Neural cell (in vitro differentiated cells): ENCODE measurements around the gene FERMT2. TPM values are rescaled to one million over a fixed set of nuclear protein-coding genes. Genes with fewer than 3 reads are reported as not detected.

Source experiments
- H2AFZ ChIP-seq: fragments of 200-600, 300-800 bp; sonication (generic), shearing (Covaris generic); 2 replicates; pipeline ENCODE4 v1.6.0; 2014; ENCODE audit warnings: low read depth, mild to moderate bottlenecking, antibody characterized with exemption, low read length, moderate library complexity
- H3F3A ChIP-seq: fragments of 200-600 bp; shearing (Covaris generic); 2 replicates; pipeline ENCODE4 v1.6.1; 2016; ENCODE audit warnings: mild to moderate bottlenecking, moderate library complexity, mixed read lengths, antibody characterized with exemption, low read length; ENCODE audit not compliant: insufficient read depth, poor library complexity, severe bottlenecking
- H3K27ac ChIP-seq: fragments of 200-600, 300-800 bp; sonication (generic), shearing (Covaris generic); 2 replicates; pipeline ENCODE4 v1.5.1; 2014; ENCODE audit warnings: mild to moderate bottlenecking, low read length, moderate library complexity
- H3K27me3 ChIP-seq: fragments of 300-800, 200-600 bp; sonication (generic), shearing (Covaris generic); 2 replicates; pipeline ENCODE4 v1.6.0; 2014; ENCODE audit warnings: mild to moderate bottlenecking, low read depth, low read length, moderate library complexity; ENCODE audit not compliant: insufficient read depth
- H3K36me3 ChIP-seq: fragments of 300-800, 200-600 bp; sonication (generic), shearing (Covaris generic); 2 replicates; pipeline ENCODE4 v1.5.1; 2014; ENCODE audit warnings: mild to moderate bottlenecking, antibody characterized with exemption, low read length, moderate library complexity; ENCODE audit not compliant: insufficient read depth
- H3K4me2 ChIP-seq: fragments of 300-800, 200-600 bp; sonication (generic), shearing (Covaris generic); 2 replicates; pipeline ENCODE4 v1.6.0; 2014; ENCODE audit warnings: mild to moderate bottlenecking, low read length
- H3K4me3 ChIP-seq: fragments of 300-800, 200-600 bp; sonication (generic), shearing (Covaris generic); 2 replicates; pipeline ENCODE4 v1.5.1; 2014; ENCODE audit warnings: mild to moderate bottlenecking, low read length, moderate library complexity
- H3K79me2 ChIP-seq: fragments of 200-600 bp; shearing (Covaris generic); replicated peaks from 2 replicates; pipeline ENCODE4 v1.6.0; 2014; ENCODE audit warnings: mild to moderate bottlenecking, low read length, moderate library complexity; ENCODE audit not compliant: insufficient read depth
- H3K9ac ChIP-seq: fragments of 300-800, 200-600 bp; sonication (generic), shearing (Covaris generic); 2 replicates; pipeline ENCODE4 v1.6.1; 2016; ENCODE audit warnings: mild to moderate bottlenecking, low read length, mixed read lengths
- H3K9me2 ChIP-seq: fragments of 200-600 bp; shearing (Covaris generic); 2 replicates; pipeline ENCODE4 v1.6.1; 2016; ENCODE audit warnings: mild to moderate bottlenecking, low read length, mixed read lengths; ENCODE audit not compliant: insufficient read depth
- H3K9me3 ChIP-seq: fragments of 200-600, 300-800 bp; sonication (generic), shearing (Covaris generic); 2 replicates; pipeline ENCODE4 v1.6.1; 2016; ENCODE audit warnings: mild to moderate bottlenecking, mixed run types, low read length, moderate library complexity, mixed read lengths
- H4K20me1 ChIP-seq: fragments of 200-600 bp; shearing (Covaris generic); 2 replicates; pipeline ENCODE4 v1.6.1; 2016; ENCODE audit warnings: mild to moderate bottlenecking, mixed run types; ENCODE audit not compliant: insufficient read depth
- CTCF ChIP-seq: fragments of 450-650 bp; IDR thresholded peaks from 2 replicates; pipeline ENCODE4 v1.5.1; 2014; ENCODE audit warnings: antibody characterized with exemption, mild to moderate bottlenecking, moderate library complexity; ENCODE audit not compliant: poor library complexity, severe bottlenecking
- EP300 ChIP-seq: fragments of 450-650 bp; conservative IDR thresholded peaks from 2 replicates; pipeline ENCODE4 v1.6.1; 2014; ENCODE audit warnings: antibody characterized with exemption, mild to moderate bottlenecking, moderate library complexity; ENCODE audit not compliant: poor library complexity, severe bottlenecking
- EZH2 ChIP-seq: fragments of 200-600, 300-800 bp; shearing (Covaris generic), sonication (generic); IDR thresholded peaks from 2 replicates; pipeline ENCODE4 v1.6.1; 2014; ENCODE audit warnings: antibody characterized with exemption, low read length, borderline replicate concordance, mild to moderate bottlenecking; ENCODE audit not compliant: insufficient read depth, poor library complexity, severe bottlenecking
- MXI1 ChIP-seq: fragments of 450-650 bp; conservative IDR thresholded peaks from 2 replicates; pipeline ENCODE4 v1.6.1; 2014; ENCODE audit warnings: antibody characterized with exemption, mild to moderate bottlenecking; ENCODE audit not compliant: poor library complexity, severe bottlenecking
- POLR2AphosphoS5 ChIP-seq: IDR thresholded peaks from 2 replicates; pipeline ENCODE4 v1.6.1; 2012
- RAD21 ChIP-seq: fragments of 450-650 bp; conservative IDR thresholded peaks from 2 replicates; pipeline ENCODE4 v1.6.1; 2014; ENCODE audit warnings: antibody characterized with exemption, mild to moderate bottlenecking, moderate library complexity
- REST ChIP-seq: IDR thresholded peaks from 2 replicates; pipeline ENCODE4 v1.6.1; 2012; ENCODE audit warnings: borderline replicate concordance
- SMC3 ChIP-seq: fragments of 450-650 bp; conservative IDR thresholded peaks from 2 replicates; pipeline ENCODE4 v1.6.1; 2014; ENCODE audit warnings: antibody characterized with exemption, mild to moderate bottlenecking, moderate library complexity; ENCODE audit not compliant: poor library complexity
- TAF1 ChIP-seq: IDR thresholded peaks from 2 replicates; pipeline ENCODE4 v1.6.1; 2012; ENCODE audit warnings: low read depth
- polyA plus RNA-seq: library from polyadenylated mRNA; depleted of rRNA; stranded (reverse); fragments of >200 nt; gene quantifications from 2 replicates; pipeline ENCODE4 v1.2.3, GENCODE V29; 2014

The FERMT2 gene
- polyA plus RNA-seq, 1 donor from 2014 or later, result 59.6 TPM

- H3K9me2 ChIP-seq, result no peaks in the 10 kb centered on the region
- peak overlapping the region; percentile 87 for H3K9ac ChIP-seq
- TF ChIP-seq SMC3, result no peak
- peak; percentile 12 for TF ChIP-seq TAF1
- no peak for TF ChIP-seq EP300
- TF ChIP-seq POLR2AphosphoS5, result no peak
- TF ChIP-seq RAD21, result no peak
- TF ChIP-seq REST, result peak; percentile 6
- peak; percentile 30 for TF ChIP-seq CTCF
- TF ChIP-seq MXI1, result peak; percentile 51
- no peak for TF ChIP-seq EZH2
- no peaks in the 10 kb centered on the region for H3K9me3 ChIP-seq
- H3F3A ChIP-seq, result peaks cover 3% of the 10 kb centered on the region
- peak overlapping the region; percentile 62 for H2AFZ ChIP-seq
- no peaks in the 10 kb centered on the region for H3K36me3 ChIP-seq
- peaks cover 42% of the 10 kb centered on the region for H3K79me2 ChIP-seq
- H4K20me1 ChIP-seq, result no peaks in the 10 kb centered on the region
- peak overlapping the region; percentile 98 for H3K4me2 ChIP-seq
- peak overlapping the region; percentile 42 for H3K27ac ChIP-seq
- no peaks in the 10 kb centered on the region for H3K27me3 ChIP-seq
- peak overlapping the region; percentile 83 for H3K4me3 ChIP-seq
Observed at GRCh38 chr14:52950410-52950897, 396 bp downstream of the FERMT2 start.

- Histone ChIP-seq H3K9ac (peak overlapping the region; percentile 87), H2AFZ (peak overlapping the region; percentile 62), H3K9me3 (no peaks in the 10 kb centered on the region), H3K27me3 (no peaks in the 10 kb centered on the region), H3K9me2 (no peaks in the 10 kb centered on the region), H4K20me1 (no peaks in the 10 kb centered on the region), H3K27ac (peak overlapping the region; percentile 42), H3K4me3 (peak overlapping the region; percentile 83), H3K4me2 (peak overlapping the region; percentile 98), H3K79me2 (peaks cover 45% of the 10 kb centered on the region), H3F3A (peaks cover 3% of the 10 kb centered on the region), H3K36me3 (no peaks in the 10 kb centered on the region)
- no peak for TF ChIP-seq SMC3
- TF ChIP-seq REST, result peak; percentile 7
- TF ChIP-seq EP300, result no peak
- TF ChIP-seq CTCF, result no peak
- TF ChIP-seq TAF1, result peak; percentile 28
Observed at GRCh38 chr14:52949711-52950409, 990 bp downstream of the FERMT2 start.
